ENCODE measurements around the gene SHFL. TPM values are rescaled to one million over a fixed set of nuclear protein-coding genes. Genes with fewer than 3 reads are reported as not detected.
A peak's percentile ranks its signal among the peaks of the same experiment; 100 is the strongest.

Gene SHFL
- total and polyA plus RNA-seq, 8 donors, result 7.9 to 41.0 (median 15.4) TPM

- DNase-seq, result no peak
- Histone ChIP-seq H3K27ac (no peak overlapping the region), H3K27me3 (no peaks in the 10 kb centered on the region), H3K9me3 (peaks cover 0 to 10% (median 0%) of the 10 kb centered on the region in 4 donors), H3K4me1 (no peaks in the 10 kb centered on the region), H3K36me3 (no peaks in the 10 kb centered on the region), H3K4me3 (no peak overlapping the region)
- no peak for FAIRE-seq
- no peak for ATAC-seq
- 69 to 74% methylated on average over 4 of the region's 4 CpGs for WGBS, 2 donors
- TF ChIP-seq CTCF (IDR thresholded peaks at IDR 0.05), result no peak
- intact Hi-C loops (cut with DNase I), result no loop called here
These were observed 42.7 kb upstream of the SHFL start for GRCh38 chr19:10043286-10043927.

GRCh38 chr19:10044390-10044789 lies 41.7 kb upstream of the SHFL start:
- Histone ChIP-seq H3K27ac (no peak overlapping the region), H3K4me3 (no peak overlapping the region), H3K4me1 (no peaks in the 10 kb centered on the region), H3K27me3 (no peaks in the 10 kb centered on the region), H3K9me3 (peaks cover 0 to 10% (median 0%) of the 10 kb centered on the region in 4 donors), H3K36me3 (no peaks in the 10 kb centered on the region)
- 67 to 74% methylated on average over 1 of the region's 1 CpG for WGBS, 2 donors
- FAIRE-seq, result no peak
- intact Hi-C loops (cut with DNase I), result no loop called here
- DNase-seq, result no peak
- no peak for ATAC-seq
- no peak for TF ChIP-seq CTCF (IDR thresholded peaks at IDR 0.05)

GRCh38 chr19:10045371-10045770 lies 40.7 kb upstream of the SHFL start:
- FAIRE-seq (no peak), DNase-seq (no peak), ATAC-seq (no peak)
- H3K27ac ChIP-seq, result no peak overlapping the region
- no peak overlapping the region for H3K4me3 ChIP-seq
- H3K4me1 ChIP-seq, result no peaks in the 10 kb centered on the region
- WGBS, 2 donors, result 31 to 32% methylated on average over 1 of the region's 1 CpG
- H3K36me3 ChIP-seq, result no peaks in the 10 kb centered on the region
- H3K27me3 ChIP-seq, result no peaks in the 10 kb centered on the region
- TF ChIP-seq CTCF (IDR thresholded peaks at IDR 0.05), result no peak
- intact Hi-C loops (cut with DNase I), result no loop called here
- H3K9me3 ChIP-seq, result peaks cover 0 to 10% (median 0%) of the 10 kb centered on the region in 4 donors

GRCh38 chr19:10049626-10050025 lies 36.5 kb upstream of the SHFL start:
- H3K36me3 ChIP-seq, result no peaks in the 10 kb centered on the region
- H3K4me3 ChIP-seq, result no peak overlapping the region
- no peak for DNase-seq
- intact Hi-C loops (cut with DNase I), result no loop called here
- FAIRE-seq, result no peak
- H3K27me3 ChIP-seq, result no peaks in the 10 kb centered on the region
- WGBS, 2 donors, result 47 to 57% methylated on average over 2 of the region's 2 CpGs
- H3K27ac ChIP-seq, result no peak overlapping the region
- TF ChIP-seq CTCF (IDR thresholded peaks at IDR 0.05), result no peak
- H3K4me1 ChIP-seq, result no peaks in the 10 kb centered on the region
- ATAC-seq, result no peak
- H3K9me3 ChIP-seq, result no peaks in the 10 kb centered on the region

GRCh38 chr19:10052602-10053360 lies 33.3 kb upstream of the SHFL start:
- 35 to 38% methylated on average over 21 of the region's 21 CpGs for WGBS, 2 donors
- Histone ChIP-seq H3K9me3 (no peaks in the 10 kb centered on the region), H3K27ac (peak overlapping the region in 3 of 4 donors; percentile 58 to 76 (median 68)), H3K4me3 (no peak overlapping the region), H3K36me3 (no peaks in the 10 kb centered on the region), H3K4me1 (no peaks in the 10 kb centered on the region), H3K27me3 (no peaks in the 10 kb centered on the region)
- FAIRE-seq, result no peak
- intact Hi-C loops (cut with DNase I), result no loop called here
- DNase-seq, result peak in 4 of 6 donors; percentile 37 to 68 (median 64)
- ATAC-seq, result peak; percentile 83 to 92 (median 88)
- TF ChIP-seq CTCF (IDR thresholded peaks at IDR 0.05), result no peak
